WTC11 (cell line): ENCODE data around the gene GBF1.

Experiments used
- ESRRA ChIP-seq: sonication (generic); formaldehyde crosslinking; IDR thresholded peaks from 2 replicates; pipeline ENCODE4 v1.8.1; 2022; ENCODE audit warnings: mild to moderate bottlenecking, missing genetic modification reagents, borderline replicate concordance
- NFYB ChIP-seq: sonication (generic); formaldehyde crosslinking; conservative IDR thresholded peaks from 2 replicates; pipeline ENCODE4 v1.8.0; 2022; ENCODE audit warnings: low read depth, missing genetic modification reagents
- SMAD3 ChIP-seq: sonication (generic); formaldehyde crosslinking; IDR thresholded peaks from 2 replicates; pipeline ENCODE4 v1.8.0; 2022; ENCODE audit warnings: missing genetic modification reagents, mild to moderate bottlenecking, borderline replicate concordance
- TF ChIP-seq, protein P1 (sequence below): fragments of 200-600 bp; IDR thresholded peaks from 2 replicates; pipeline ENCODE4 v1.8.0; 2022; ENCODE audit warnings: antibody characterized with exemption
- TF ChIP-seq, protein P2 (sequence below): sonication (generic); formaldehyde crosslinking; IDR thresholded peaks from 2 replicates; pipeline ENCODE4 v1.8.0; 2023; ENCODE audit warnings: missing genetic modification reagents
- TF ChIP-seq, protein P3 (sequence below): sonication (generic); formaldehyde crosslinking; IDR thresholded peaks from 2 replicates; pipeline ENCODE4 v1.8.1; 2023; ENCODE audit warnings: mild to moderate bottlenecking, missing genetic modification reagents, moderate library complexity
- TF ChIP-seq, protein P4 (sequence below): sonication (generic); formaldehyde crosslinking; IDR thresholded peaks from 2 replicates; pipeline ENCODE4 v1.8.1; 2022; ENCODE audit warnings: low read depth, missing genetic modification reagents, borderline replicate concordance
- TF ChIP-seq, protein P5 (sequence below): sonication (generic); formaldehyde crosslinking; IDR thresholded peaks from 2 replicates; pipeline ENCODE4 v1.8.1; 2022; ENCODE audit warnings: low read depth, mild to moderate bottlenecking, moderate library complexity, missing genetic modification reagents, borderline replicate concordance
- TF ChIP-seq, protein P6 (sequence below): fragments of 250-450 bp; sonication (Bioruptor Pico); IDR thresholded peaks from 2 replicates; pipeline ENCODE4 v1.9.0; 2021; ENCODE audit warnings: moderate library complexity, mild to moderate bottlenecking, inconsistent platforms, borderline replicate concordance

DNA sequence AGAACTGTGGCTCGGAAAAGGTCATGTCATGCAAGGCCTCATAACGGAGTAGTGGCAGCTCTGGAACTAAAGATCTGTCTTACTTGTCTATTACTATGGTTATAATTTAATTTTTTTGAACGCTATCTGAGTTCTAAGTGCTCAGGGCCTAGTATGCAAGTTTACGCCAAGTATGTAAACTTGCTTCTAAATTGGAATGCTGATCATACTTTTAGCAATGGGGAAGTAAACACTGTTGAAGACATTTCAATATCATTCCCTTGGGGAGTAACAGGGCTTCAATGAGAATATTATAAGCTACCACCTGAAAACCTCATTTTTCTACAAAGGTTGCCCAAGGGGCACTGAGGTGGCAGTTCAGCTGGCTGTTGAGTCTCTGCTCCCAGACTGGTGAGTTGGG, 80.7 kb downstream of the GBF1 start:
- TF ChIP-seq, protein P1, sequence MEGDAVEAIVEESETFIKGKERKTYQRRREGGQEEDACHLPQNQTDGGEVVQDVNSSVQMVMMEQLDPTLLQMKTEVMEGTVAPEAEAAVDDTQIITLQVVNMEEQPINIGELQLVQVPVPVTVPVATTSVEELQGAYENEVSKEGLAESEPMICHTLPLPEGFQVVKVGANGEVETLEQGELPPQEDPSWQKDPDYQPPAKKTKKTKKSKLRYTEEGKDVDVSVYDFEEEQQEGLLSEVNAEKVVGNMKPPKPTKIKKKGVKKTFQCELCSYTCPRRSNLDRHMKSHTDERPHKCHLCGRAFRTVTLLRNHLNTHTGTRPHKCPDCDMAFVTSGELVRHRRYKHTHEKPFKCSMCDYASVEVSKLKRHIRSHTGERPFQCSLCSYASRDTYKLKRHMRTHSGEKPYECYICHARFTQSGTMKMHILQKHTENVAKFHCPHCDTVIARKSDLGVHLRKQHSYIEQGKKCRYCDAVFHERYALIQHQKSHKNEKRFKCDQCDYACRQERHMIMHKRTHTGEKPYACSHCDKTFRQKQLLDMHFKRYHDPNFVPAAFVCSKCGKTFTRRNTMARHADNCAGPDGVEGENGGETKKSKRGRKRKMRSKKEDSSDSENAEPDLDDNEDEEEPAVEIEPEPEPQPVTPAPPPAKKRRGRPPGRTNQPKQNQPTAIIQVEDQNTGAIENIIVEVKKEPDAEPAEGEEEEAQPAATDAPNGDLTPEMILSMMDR, result no peak
- TF ChIP-seq NFYB (no peak), SMAD3 (CRISPR knock-in tag) (no peak), ESRRA (no peak)
- TF ChIP-seq, protein P2, sequence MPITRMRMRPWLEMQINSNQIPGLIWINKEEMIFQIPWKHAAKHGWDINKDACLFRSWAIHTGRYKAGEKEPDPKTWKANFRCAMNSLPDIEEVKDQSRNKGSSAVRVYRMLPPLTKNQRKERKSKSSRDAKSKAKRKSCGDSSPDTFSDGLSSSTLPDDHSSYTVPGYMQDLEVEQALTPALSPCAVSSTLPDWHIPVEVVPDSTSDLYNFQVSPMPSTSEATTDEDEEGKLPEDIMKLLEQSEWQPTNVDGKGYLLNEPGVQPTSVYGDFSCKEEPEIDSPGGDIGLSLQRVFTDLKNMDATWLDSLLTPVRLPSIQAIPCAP (CRISPR knock-in tag), result no peak
- TF ChIP-seq, protein P3, sequence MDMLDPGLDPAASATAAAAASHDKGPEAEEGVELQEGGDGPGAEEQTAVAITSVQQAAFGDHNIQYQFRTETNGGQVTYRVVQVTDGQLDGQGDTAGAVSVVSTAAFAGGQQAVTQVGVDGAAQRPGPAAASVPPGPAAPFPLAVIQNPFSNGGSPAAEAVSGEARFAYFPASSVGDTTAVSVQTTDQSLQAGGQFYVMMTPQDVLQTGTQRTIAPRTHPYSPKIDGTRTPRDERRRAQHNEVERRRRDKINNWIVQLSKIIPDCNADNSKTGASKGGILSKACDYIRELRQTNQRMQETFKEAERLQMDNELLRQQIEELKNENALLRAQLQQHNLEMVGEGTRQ (CRISPR knock-in tag), result no peak
- TF ChIP-seq, protein P4, sequence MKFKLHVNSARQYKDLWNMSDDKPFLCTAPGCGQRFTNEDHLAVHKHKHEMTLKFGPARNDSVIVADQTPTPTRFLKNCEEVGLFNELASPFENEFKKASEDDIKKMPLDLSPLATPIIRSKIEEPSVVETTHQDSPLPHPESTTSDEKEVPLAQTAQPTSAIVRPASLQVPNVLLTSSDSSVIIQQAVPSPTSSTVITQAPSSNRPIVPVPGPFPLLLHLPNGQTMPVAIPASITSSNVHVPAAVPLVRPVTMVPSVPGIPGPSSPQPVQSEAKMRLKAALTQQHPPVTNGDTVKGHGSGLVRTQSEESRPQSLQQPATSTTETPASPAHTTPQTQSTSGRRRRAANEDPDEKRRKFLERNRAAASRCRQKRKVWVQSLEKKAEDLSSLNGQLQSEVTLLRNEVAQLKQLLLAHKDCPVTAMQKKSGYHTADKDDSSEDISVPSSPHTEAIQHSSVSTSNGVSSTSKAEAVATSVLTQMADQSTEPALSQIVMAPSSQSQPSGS (CRISPR knock-in tag), result no peak
- TF ChIP-seq, protein P5, sequence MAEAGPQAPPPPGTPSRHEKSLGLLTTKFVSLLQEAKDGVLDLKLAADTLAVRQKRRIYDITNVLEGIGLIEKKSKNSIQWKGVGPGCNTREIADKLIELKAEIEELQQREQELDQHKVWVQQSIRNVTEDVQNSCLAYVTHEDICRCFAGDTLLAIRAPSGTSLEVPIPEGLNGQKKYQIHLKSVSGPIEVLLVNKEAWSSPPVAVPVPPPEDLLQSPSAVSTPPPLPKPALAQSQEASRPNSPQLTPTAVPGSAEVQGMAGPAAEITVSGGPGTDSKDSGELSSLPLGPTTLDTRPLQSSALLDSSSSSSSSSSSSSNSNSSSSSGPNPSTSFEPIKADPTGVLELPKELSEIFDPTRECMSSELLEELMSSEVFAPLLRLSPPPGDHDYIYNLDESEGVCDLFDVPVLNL (CRISPR knock-in tag), result no peak
- TF ChIP-seq, protein P6, sequence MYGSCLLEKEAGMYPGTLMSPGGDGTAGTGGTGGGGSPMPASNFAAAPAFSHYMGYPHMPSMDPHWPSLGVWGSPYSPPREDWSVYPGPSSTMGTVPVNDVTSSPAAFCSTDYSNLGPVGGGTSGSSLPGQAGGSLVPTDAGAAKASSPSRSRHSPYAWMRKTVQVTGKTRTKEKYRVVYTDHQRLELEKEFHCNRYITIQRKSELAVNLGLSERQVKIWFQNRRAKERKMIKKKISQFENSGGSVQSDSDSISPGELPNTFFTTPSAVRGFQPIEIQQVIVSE (CRISPR knock-in tag), result no peak
